ENCODE measurements around the gene ITGAD.

- TF ChIP-seq, protein P1, sequence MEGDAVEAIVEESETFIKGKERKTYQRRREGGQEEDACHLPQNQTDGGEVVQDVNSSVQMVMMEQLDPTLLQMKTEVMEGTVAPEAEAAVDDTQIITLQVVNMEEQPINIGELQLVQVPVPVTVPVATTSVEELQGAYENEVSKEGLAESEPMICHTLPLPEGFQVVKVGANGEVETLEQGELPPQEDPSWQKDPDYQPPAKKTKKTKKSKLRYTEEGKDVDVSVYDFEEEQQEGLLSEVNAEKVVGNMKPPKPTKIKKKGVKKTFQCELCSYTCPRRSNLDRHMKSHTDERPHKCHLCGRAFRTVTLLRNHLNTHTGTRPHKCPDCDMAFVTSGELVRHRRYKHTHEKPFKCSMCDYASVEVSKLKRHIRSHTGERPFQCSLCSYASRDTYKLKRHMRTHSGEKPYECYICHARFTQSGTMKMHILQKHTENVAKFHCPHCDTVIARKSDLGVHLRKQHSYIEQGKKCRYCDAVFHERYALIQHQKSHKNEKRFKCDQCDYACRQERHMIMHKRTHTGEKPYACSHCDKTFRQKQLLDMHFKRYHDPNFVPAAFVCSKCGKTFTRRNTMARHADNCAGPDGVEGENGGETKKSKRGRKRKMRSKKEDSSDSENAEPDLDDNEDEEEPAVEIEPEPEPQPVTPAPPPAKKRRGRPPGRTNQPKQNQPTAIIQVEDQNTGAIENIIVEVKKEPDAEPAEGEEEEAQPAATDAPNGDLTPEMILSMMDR (IDR thresholded peaks at IDR 0.05), result no peak
- no peak for TF ChIP-seq POLR2A (IDR thresholded peaks at IDR 0.05)
These were observed 36.4 kb upstream of the ITGAD start for GRCh38 chr16:31356566-31357323.

Data from body of pancreas (tissue), 4 donors.